HCT116 (cell line): ENCODE results near the gene SETD6. TPM values are rescaled to one million over a fixed set of nuclear protein-coding genes. Genes with fewer than 3 reads are reported as not detected.

Source experiments
- ATAC-seq: fragments of 200-7000 bp; cut with Tn5 transposase; 2 replicates; pipeline ENCODE4 v1.9.1; 2020; ENCODE audit warnings: mild to moderate bottlenecking, moderate library complexity
- BruUV-seq: library from RNA; stranded (reverse); fragments of 400-500 nt; replicated peaks from 2 replicates; lab custom pipeline; 2021; lab: Mats Ljungman, UMichigan
- CTCF ChIA-PET: fragments of 300-600 bp; sonication (Branson Sonifier 250); formaldehyde crosslinking; loops from one replicate; lab custom pipeline; 2021; ENCODE audit warnings: antibody characterized with exemption; lab: Charles Lee
- POLR2A ChIA-PET: fragments of 300-600, 350-600 bp; sonication (Branson Sonifier 250); formaldehyde crosslinking; loops from one replicate; lab custom pipeline; 2021; ENCODE audit warnings: antibody characterized with exemption; lab: Charles Lee
- RAD21 ChIA-PET, 2 experiments: fragments of 300-600 bp; sonication (Branson Sonifier 250); formaldehyde crosslinking; loops; one replicate each; lab custom pipeline; 2023; ENCODE audit warnings: low total read pairs in 2 of 2; ENCODE audit not compliant: uncharacterized antibody in 2 of 2, unreplicated experiment in 2 of 2, low non-redundant PET in 1 of 2; lab: Charles Lee
- DNase-seq: peaks from one replicate; pipeline ENCODE4 v3.0.0-alpha.2; 2010; ENCODE audit warnings: low read depth, low spot score
- H2AFZ ChIP-seq: fragments of 200-600 bp; shearing (Covaris generic), sonication (generic); 2 replicates; pipeline ENCODE4 v1.6.1; 2017; ENCODE audit warnings: low read depth, mixed run types, mixed read lengths, antibody characterized with exemption, low read length; ENCODE audit not compliant: poor library complexity, severe bottlenecking
- H3K27ac ChIP-seq: 2 replicates; pipeline ENCODE4 v1.5.1; 2012; ENCODE audit warnings: low read depth, low read length
- H3K27me3 ChIP-seq: fragments of 200-600 bp; sonication (generic); 2 replicates; pipeline ENCODE4 v1.6.1; 2016; ENCODE audit warnings: mixed run types, low read length, mixed read lengths; ENCODE audit not compliant: insufficient read depth
- H3K36me3 ChIP-seq, 2 experiments: fragments of 200-500 bp in 1 of 2; fragments of 200-600 bp in 1 of 2; sonication (Bioruptor generic) in 1 of 2; sonication (generic) in 1 of 2; 2 replicates each; pipeline versions ENCODE4 v1.5.1 to v1.6.1; 2014 to 2016; ENCODE audit warnings: low read length in 2 of 2, inconsistent platforms in 1 of 2, mixed read lengths in 1 of 2, mixed run types in 1 of 2; ENCODE audit not compliant: insufficient read depth in 2 of 2, control insufficient read depth in 1 of 2
- H3K4me1 ChIP-seq, 2 experiments: fragments of 200-600 bp in 1 of 2; sonication (generic) in 1 of 2; 2 replicates each; pipeline versions ENCODE4 v1.5.1 to v1.6.1; 2012 to 2017; ENCODE audit warnings: low read length in 2 of 2, inconsistent platforms in 1 of 2, mild to moderate bottlenecking in 1 of 2, mixed read lengths in 1 of 2, mixed run types in 1 of 2, moderate library complexity in 1 of 2; ENCODE audit not compliant: insufficient read depth in 2 of 2, control insufficient read depth in 1 of 2
- H3K4me2 ChIP-seq: fragments of 200-600 bp; sonication (generic); 2 replicates; pipeline ENCODE4 v1.6.1; 2017; ENCODE audit warnings: mixed run types, low read length, mixed read lengths
- H3K4me3 ChIP-seq, 2 experiments: fragments of 200-600 bp in 1 of 2; sonication (generic) in 1 of 2; replicated peaks in 1 of 2; 2 replicates each; pipeline ENCODE4 v1.5.1; 2011 to 2016; ENCODE audit warnings: low read length in 2 of 2, control low read depth in 1 of 2, low read depth in 1 of 2, mild to moderate bottlenecking in 1 of 2, mixed read lengths in 1 of 2, mixed run types in 1 of 2
- H3K79me2 ChIP-seq: fragments of 200-600 bp; sonication (generic); 2 replicates; pipeline ENCODE4 v1.6.1; 2017; ENCODE audit warnings: mild to moderate bottlenecking, mixed run types, low read length, moderate library complexity, mixed read lengths; ENCODE audit not compliant: insufficient read depth
- H3K9ac ChIP-seq: fragments of 200-600 bp; sonication (generic); 2 replicates; pipeline ENCODE4 v1.6.1; 2016; ENCODE audit warnings: low read length, mixed read lengths
- H3K9me2 ChIP-seq: fragments of 200-600 bp; sonication (generic), shearing (Covaris generic); 2 replicates; pipeline ENCODE4 v1.6.1; 2017; ENCODE audit warnings: mixed run types, mild to moderate bottlenecking, moderate library complexity; ENCODE audit not compliant: insufficient read depth
- H3K9me3 ChIP-seq, 2 experiments: fragments of 200-500 bp in 1 of 2; fragments of 200-600 bp in 1 of 2; sonication (Bioruptor generic) in 1 of 2; sonication (generic) in 1 of 2; 2 replicates each; pipeline ENCODE4 v1.6.1; 2014 to 2017; ENCODE audit warnings: low read length in 2 of 2, mixed read lengths in 2 of 2, inconsistent platforms in 1 of 2, low read depth in 1 of 2, mild to moderate bottlenecking in 1 of 2, mixed run types in 1 of 2, moderate library complexity in 1 of 2; ENCODE audit not compliant: control insufficient read depth in 1 of 2, insufficient read depth in 1 of 2
- H4K20me1 ChIP-seq: fragments of 200-600 bp; sonication (generic), shearing (Covaris generic); 2 replicates; pipeline ENCODE4 v1.6.1; 2017; ENCODE audit warnings: mixed run types, mild to moderate bottlenecking, moderate library complexity; ENCODE audit not compliant: insufficient read depth
- EZH2 ChIP-seq: fragments of 200-600 bp; sonication (generic); IDR thresholded peaks from 2 replicates; pipeline ENCODE4 v1.6.1; 2017; ENCODE audit warnings: antibody characterized with exemption, mixed run types
- RAD21 ChIP-seq: IDR thresholded peaks from 2 replicates; pipeline ENCODE4 v1.6.1; 2012; ENCODE audit warnings: low read depth, mild to moderate bottlenecking
- ZFX ChIP-seq: fragments of 450-650 bp; IDR thresholded peaks from 2 replicates; pipeline ENCODE4 v1.6.1; 2017
- intact Hi-C: fragments of 100-400 bp; cut with micrococcal nuclease; formaldehyde crosslinking; loops from 2 replicates; pipeline ENCODE4 v1.10.0; 2022
- total RNA-seq: library from RNA; stranded (reverse); gene quantifications from one replicate; pipeline ENCODE4 v1.2.1, GENCODE V29; 2021; ENCODE audit not compliant: unreplicated experiment
- TF ChIP-seq, protein P1 (sequence below), 3 experiments: fragments of 200-600 bp in 1 of 3; sonication (generic) in 1 of 3; IDR thresholded peaks in 2 of 3; conservative IDR thresholded peaks in 1 of 3; 2 replicates each; pipeline ENCODE4 v1.5.1; 2012 to 2017; ENCODE audit warnings: low read depth in 2 of 3, low read length in 2 of 3, antibody characterized with exemption in 1 of 3, borderline replicate concordance in 1 of 3, control low read depth in 1 of 3, mild to moderate bottlenecking in 1 of 3, mixed read lengths in 1 of 3, mixed run types in 1 of 3, moderate library complexity in 1 of 3; ENCODE audit not compliant: insufficient read depth in 1 of 3

The SETD6 gene
- total RNA-seq, 1 experiment from 2014 or later, result 26.6 TPM

DNA sequence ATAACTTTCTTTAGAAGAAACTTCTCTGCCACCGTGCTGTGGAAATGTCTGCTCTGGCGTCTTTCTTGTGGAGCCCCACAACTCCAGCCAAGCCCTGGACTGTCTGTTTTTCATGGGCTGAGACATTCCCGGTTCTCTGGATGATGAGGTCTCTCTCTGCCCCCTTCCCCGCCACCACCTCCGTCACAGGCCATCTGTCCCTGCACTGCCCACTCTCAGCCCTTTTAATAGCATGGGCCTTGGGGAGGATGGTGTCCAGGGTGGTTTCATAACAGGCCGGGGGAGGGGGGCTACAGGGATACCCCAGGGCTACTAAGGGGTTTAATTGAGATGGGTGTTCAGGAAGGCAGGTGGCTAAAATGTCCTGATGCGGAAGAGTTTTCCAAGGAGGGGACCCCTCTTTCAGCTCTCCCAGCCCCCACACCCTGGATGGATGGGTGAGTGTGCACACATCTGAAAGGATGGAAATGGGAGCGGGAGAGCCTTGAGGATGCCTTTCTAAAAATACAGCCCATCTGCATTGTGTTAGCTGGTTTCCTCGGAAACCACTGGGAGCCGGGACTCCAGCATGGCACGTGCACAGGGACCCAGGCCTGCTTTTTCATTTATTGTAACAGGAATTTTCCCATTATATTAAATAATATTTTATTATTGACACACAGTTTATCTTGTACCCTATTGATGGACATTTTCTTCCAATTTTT lies 30.0 kb upstream of the SETD6 start (continued):
- TF ChIP-seq ZFX, result no peak

DNA sequence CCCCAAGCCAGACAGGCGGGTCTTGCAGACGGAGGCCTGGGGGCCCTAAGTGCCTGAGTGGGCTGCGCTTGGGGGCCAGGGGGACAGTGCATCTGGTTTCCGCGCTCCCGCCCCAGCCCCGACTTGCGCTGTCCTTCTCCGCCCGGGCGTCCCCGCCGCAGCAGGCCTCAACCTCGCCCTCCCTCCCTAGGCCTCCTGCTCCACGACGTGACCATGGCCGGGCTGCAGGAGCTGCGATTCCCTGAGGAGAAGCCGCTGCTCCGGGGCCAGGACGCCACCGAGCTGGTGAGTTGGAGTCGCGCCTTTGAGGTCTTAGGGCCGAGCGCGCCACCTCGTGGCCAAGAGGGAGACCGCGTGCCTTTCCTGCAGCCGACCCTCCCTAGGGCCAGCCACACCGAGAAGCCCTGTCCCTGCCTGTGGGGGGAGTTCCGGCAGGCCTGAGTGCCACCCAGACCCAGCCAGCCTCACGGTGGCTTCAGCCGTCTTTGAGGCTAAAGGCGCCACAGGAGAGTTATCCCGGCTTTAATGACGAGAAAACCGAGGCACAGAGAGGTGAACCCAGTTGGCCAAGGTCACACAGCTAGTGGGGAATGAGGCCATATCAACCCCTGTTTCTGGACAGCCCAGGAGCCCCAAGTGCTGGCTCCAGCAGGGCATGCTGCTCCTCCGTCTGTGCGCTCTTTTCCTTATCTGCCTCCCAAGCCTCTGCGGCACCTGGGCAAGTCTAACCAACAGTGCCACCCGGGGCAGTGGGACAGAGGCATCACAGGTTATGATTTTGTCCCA lies 27.6 kb upstream of the SETD6 start:
- POLR2A ChIA-PET, result interaction anchor here (1.1 to 1.4 kb wide), 2 partner anchors 148 to 151 kb away, joined by 5 to 7 read pairs; no protein-coding TSS in a partner anchor
- intact Hi-C loops, result loop anchor here (1.0 to 5.0 kb wide), 4 partner anchors 151 to 465 kb away; no protein-coding TSS in a partner anchor
- Histone ChIP-seq H4K20me1 (no peaks in the 10 kb centered on the region), H3K9ac (no peak overlapping the region), H3K9me2 (no peaks in the 10 kb centered on the region), H3K4me1 (peaks cover 0 to 4% of the 10 kb centered on the region in 2 experiments; a peak in 3 of 4 replicates), H3K27ac (no peak overlapping the region), H3K9me3 (no peaks in the 10 kb centered on the region), H3K4me2 (peak overlapping the region; percentile 41), H3K27me3 (no peaks in the 10 kb centered on the region), H3K4me3 (no peak overlapping the region), H2AFZ (peak overlapping the region; percentile 78), H3K79me2 (no peaks in the 10 kb centered on the region), H3K36me3 (no peaks in the 10 kb centered on the region)
- ATAC-seq (peak; percentile 95), DNase-seq (peak; percentile 56)
- no TSS peak for BruUV-seq
- TF ChIP-seq, protein P1, sequence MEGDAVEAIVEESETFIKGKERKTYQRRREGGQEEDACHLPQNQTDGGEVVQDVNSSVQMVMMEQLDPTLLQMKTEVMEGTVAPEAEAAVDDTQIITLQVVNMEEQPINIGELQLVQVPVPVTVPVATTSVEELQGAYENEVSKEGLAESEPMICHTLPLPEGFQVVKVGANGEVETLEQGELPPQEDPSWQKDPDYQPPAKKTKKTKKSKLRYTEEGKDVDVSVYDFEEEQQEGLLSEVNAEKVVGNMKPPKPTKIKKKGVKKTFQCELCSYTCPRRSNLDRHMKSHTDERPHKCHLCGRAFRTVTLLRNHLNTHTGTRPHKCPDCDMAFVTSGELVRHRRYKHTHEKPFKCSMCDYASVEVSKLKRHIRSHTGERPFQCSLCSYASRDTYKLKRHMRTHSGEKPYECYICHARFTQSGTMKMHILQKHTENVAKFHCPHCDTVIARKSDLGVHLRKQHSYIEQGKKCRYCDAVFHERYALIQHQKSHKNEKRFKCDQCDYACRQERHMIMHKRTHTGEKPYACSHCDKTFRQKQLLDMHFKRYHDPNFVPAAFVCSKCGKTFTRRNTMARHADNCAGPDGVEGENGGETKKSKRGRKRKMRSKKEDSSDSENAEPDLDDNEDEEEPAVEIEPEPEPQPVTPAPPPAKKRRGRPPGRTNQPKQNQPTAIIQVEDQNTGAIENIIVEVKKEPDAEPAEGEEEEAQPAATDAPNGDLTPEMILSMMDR (IDR thresholded peaks at IDR 0.05 in 2 of 3, conservative IDR thresholded peaks at IDR 0.05 in 1 of 3; ENCODE audit: borderline replicate concordance in 1 of 3, insufficient read depth in 1 of 3, low read depth in 2 of 3, low read length in 2 of 3), result peak; percentile 86 to 97 (median 91)
- TF ChIP-seq EZH2 (no peak), RAD21 (peak; percentile 95)
- CTCF ChIA-PET, result interaction anchor here (0.6 to 5.0 kb wide), 16 partner anchors 12 to 269 kb away, joined by 3 to 92 read pairs (median 6); partner anchors contain the start of genes GINS3 and NDRG4
- RAD21 ChIA-PET, result interaction anchor here (0.6 to 2.5 kb wide), 7 partner anchors 151 to 188 kb away, joined by 3 to 15 read pairs (median 6); no protein-coding TSS in a partner anchor
